Loucy (cell line): ENCODE measurements around the gene NOX4.
"Not testable (repeated sequence)": the region's sequence is repeated elsewhere in the genome, so short reads cannot be mapped to it uniquely, and the experiment has no call there.

Experiments
- H2AFZ ChIP-seq: fragments of 200-600 bp; sonication (generic); 2 replicates; pipeline ENCODE4 v1.6.0; 2016; ENCODE audit warnings: antibody characterized with exemption, mild to moderate bottlenecking, low read length, moderate library complexity
- H3F3A ChIP-seq: fragments of 200-600 bp; 2 replicates; pipeline ENCODE4 v1.6.0; 2016; ENCODE audit warnings: antibody characterized with exemption, low read depth, mild to moderate bottlenecking
- H3K27me3 ChIP-seq: fragments of 200-600 bp; sonication (generic); 2 replicates; pipeline ENCODE4 v1.6.1; 2014; ENCODE audit warnings: low read length, mild to moderate bottlenecking; ENCODE audit not compliant: insufficient read depth, poor library complexity, severe bottlenecking
- H3K36me3 ChIP-seq: fragments of 200-600 bp; sonication (generic); 2 replicates; pipeline ENCODE4 v1.6.1; 2016; ENCODE audit warnings: low read length; ENCODE audit not compliant: insufficient read depth
- H3K4me1 ChIP-seq: fragments of 200-600 bp; sonication (generic); 2 replicates; pipeline ENCODE4 v1.5.1; 2014; ENCODE audit warnings: low read length, mild to moderate bottlenecking; ENCODE audit not compliant: insufficient read depth, poor library complexity, severe bottlenecking
- H3K4me2 ChIP-seq: fragments of 200-600 bp; sonication (generic); 2 replicates; pipeline ENCODE4 v1.6.0; 2014; ENCODE audit warnings: antibody characterized with exemption, low read length, low read depth, mild to moderate bottlenecking; ENCODE audit not compliant: poor library complexity, severe bottlenecking
- H3K4me3 ChIP-seq: fragments of 200-600 bp; sonication (generic); 2 replicates; pipeline ENCODE4 v1.5.1; 2014; ENCODE audit warnings: low read length, mild to moderate bottlenecking, mixed read lengths; ENCODE audit not compliant: poor library complexity, severe bottlenecking
- H3K79me2 ChIP-seq: fragments of 200-600 bp; sonication (generic); 2 replicates; pipeline ENCODE4 v1.6.1; 2014; ENCODE audit warnings: low read length; ENCODE audit not compliant: insufficient read depth
- H3K9ac ChIP-seq: fragments of 200-600 bp; sonication (generic); 2 replicates; pipeline ENCODE4 v1.6.0; 2014; ENCODE audit warnings: mild to moderate bottlenecking, low read depth, low read length, moderate library complexity; ENCODE audit not compliant: poor library complexity, severe bottlenecking
- H3K9me2 ChIP-seq: fragments of 200-600 bp; sonication (generic); replicated peaks from 2 replicates; pipeline ENCODE4 v1.6.1; 2016; ENCODE audit warnings: low read depth, low read length, mixed read lengths
- H3K9me3 ChIP-seq: fragments of 200-600 bp; sonication (generic); 2 replicates; pipeline ENCODE4 v1.6.1; 2014; ENCODE audit warnings: mild to moderate bottlenecking, antibody characterized with exemption, low read length, low read depth; ENCODE audit not compliant: insufficient read depth
- H4K20me1 ChIP-seq: fragments of 200-600 bp; sonication (generic); 2 replicates; pipeline ENCODE4 v1.6.0; 2014; ENCODE audit warnings: antibody characterized with exemption, low read length, mild to moderate bottlenecking; ENCODE audit not compliant: insufficient read depth, poor library complexity, severe bottlenecking
- EZH2phosphoT487 ChIP-seq: fragments of 200-600 bp; IDR thresholded peaks from 2 replicates; pipeline ENCODE4 v1.6.1; 2018; ENCODE audit warnings: antibody characterized with exemption, mild to moderate bottlenecking, moderate library complexity, borderline replicate concordance
- TF ChIP-seq, protein P1 (sequence below): fragments of 200-600 bp; sonication (generic); conservative IDR thresholded peaks from 2 replicates; pipeline ENCODE4 v1.5.1; 2014; ENCODE audit warnings: mild to moderate bottlenecking, antibody characterized with exemption, low read length

Gene NOX4

DNA sequence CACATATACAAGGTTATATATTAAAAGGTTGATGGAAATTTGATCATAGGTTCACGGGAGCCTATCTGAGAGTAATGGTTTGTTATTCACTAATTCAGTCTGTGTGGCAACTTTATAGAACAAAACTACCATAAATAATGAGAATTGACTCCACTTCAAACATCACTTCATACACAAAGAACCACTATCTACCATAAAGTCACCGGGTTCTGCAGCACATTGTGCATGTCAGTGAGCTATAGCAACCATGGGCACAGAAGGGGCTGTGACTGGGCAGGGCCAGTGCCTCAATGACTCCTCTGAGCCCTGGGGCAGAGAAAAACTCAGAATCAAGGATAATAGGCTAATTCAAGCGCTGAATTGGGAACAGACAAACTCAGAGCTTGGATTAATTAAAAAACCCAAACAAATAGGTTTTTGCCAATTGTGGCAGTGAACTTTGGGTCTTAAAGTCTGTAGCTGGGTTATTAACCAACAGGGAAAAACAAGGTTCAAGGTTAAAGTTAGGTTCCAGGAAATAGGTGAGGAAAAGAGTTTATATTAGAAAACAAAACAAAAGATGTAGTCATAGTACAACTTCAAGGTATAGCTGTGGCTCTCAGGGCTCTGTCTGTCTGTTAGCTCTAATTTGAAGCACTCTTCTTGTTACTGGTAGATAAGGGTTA is 181.7 kb downstream of the NOX4 start:
- H3K9ac ChIP-seq, H3K4me2 ChIP-seq, H3K36me3 ChIP-seq, H3K79me2 ChIP-seq, H3K4me3 ChIP-seq, H3K27me3 ChIP-seq, H2AFZ ChIP-seq, H3K4me1 ChIP-seq, H3K9me3 ChIP-seq, H4K20me1 ChIP-seq, H3K9me2 ChIP-seq, H3F3A ChIP-seq: not testable (repeated sequence)

DNA sequence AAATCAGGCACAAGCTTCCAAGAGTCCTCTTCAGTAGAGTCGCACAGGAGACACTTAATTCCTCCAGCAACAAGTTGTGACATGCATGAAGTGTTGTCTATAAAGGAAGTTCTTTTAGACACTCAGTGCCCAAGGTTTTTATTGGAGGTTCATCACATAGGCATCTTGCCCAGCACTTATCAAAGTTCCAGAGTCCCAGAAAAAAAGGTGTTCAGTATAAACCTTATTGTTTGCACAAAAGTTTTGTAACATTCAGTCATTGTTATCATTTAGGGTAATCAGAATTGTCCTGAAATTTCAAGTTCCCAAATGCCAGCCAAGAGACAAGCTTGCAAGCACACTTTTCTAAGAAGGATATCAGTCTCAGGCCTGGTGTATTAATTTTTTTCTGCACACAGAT is 182.9 kb downstream of the NOX4 start:
- not testable (repeated sequence) for H3K4me2 ChIP-seq, H4K20me1 ChIP-seq, H3K4me3 ChIP-seq, H3K4me1 ChIP-seq, H3K36me3 ChIP-seq, H3F3A ChIP-seq, H3K9ac ChIP-seq, H2AFZ ChIP-seq, H3K79me2 ChIP-seq, H3K9me2 ChIP-seq, H3K27me3 ChIP-seq, H3K9me3 ChIP-seq

DNA sequence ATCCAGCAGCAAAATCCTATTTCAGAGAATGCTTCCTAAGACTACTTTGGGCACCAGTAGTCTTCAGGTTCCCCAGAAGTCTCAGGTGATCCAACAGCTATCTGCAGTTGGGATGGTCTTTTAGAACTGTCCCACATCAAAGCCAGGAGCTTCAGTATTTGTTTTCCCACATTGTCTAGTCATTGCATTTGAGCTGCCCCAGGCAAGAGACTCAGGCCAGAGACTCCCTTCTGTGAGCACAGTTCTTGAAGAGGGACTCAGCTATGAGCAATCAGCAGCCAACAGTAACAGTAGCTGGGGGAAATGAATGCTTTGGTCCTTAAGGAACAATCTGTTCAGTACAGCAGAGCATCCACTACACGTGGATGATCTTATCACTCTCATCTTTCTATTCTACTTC is 188.1 kb downstream of the NOX4 start:
- H3K9ac ChIP-seq, H3K79me2 ChIP-seq, H3K4me1 ChIP-seq, H3K36me3 ChIP-seq, H3K4me3 ChIP-seq, H3K9me3 ChIP-seq, H3K4me2 ChIP-seq, H3K9me2 ChIP-seq, H3K27me3 ChIP-seq, H2AFZ ChIP-seq, H3F3A ChIP-seq, H4K20me1 ChIP-seq: not testable (repeated sequence)

DNA sequence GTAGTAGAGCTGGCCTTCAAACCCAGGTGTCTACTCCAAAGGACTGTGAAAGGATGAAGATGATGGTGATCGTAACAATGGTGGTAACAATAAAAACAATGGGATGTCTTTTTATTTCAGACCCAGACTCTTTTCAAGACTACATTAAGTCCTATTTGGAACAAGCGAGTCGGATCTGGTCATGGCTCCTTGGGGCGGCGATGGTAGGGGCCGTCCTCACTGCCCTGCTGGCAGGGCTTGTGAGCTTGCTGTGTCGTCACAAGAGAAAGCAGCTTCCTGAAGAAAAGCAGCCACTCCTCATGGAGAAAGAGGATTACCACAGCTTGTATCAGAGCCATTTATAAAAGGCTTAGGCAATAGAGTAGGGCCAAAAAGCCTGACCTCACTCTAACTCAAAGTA is 196.2 kb downstream of the NOX4 start:
- not testable (repeated sequence) for H3K9me2 ChIP-seq, H3K4me3 ChIP-seq, H3F3A ChIP-seq, H2AFZ ChIP-seq, H4K20me1 ChIP-seq, H3K9ac ChIP-seq, H3K27me3 ChIP-seq, H3K4me1 ChIP-seq, H3K36me3 ChIP-seq, H3K4me2 ChIP-seq, H3K9me3 ChIP-seq, H3K79me2 ChIP-seq

DNA sequence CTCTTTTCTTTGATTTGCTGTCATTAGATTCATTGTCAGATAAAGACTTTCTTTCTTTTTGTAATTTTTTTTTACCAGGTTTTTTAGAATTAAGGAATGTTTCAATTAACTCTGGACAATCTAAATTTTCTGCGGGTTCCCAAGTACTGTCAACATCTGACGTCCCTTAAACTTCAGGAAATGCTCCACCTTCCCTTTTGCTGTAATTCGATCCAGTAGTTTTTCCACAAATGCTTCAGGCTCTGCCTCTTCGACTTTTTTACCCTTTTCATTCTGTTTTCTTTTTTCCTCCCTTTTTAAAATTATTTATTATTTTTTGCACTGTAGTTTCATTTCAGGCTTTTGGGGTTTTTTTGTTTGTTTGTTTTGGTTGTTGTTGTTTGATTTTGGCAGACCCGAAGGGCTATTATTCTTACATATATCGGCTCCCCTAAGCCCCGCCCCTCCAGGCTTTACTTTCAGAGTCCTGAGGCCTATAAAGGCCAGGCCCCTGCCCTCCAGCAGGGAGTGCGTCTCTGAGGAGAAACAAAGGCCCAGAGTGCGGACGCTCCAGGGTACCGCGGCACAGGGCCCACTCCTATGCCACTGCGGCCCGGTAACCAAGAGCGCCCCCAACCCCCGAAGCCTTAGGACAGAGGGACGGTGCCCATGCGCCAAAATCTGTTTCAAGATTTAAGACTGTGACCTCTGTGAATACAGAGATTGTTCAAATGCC is 197.1 kb downstream of the NOX4 start:
- Histone ChIP-seq H3K4me2 (no peak overlapping the region), H3K79me2 (no peaks in the 10 kb centered on the region), H3K4me1 (no peaks in the 10 kb centered on the region), H3K36me3 (no peaks in the 10 kb centered on the region), H3K27me3 (no peaks in the 10 kb centered on the region), H3K9me3 (no peaks in the 10 kb centered on the region), H3F3A (no peaks in the 10 kb centered on the region), H3K9ac (no peak overlapping the region), H3K9me2 (no peaks in the 10 kb centered on the region), H2AFZ (no peak overlapping the region), H3K4me3 (no peak overlapping the region), H4K20me1 (no peaks in the 10 kb centered on the region)
- TF ChIP-seq EZH2phosphoT487 = no peak
- TF ChIP-seq, protein P1, sequence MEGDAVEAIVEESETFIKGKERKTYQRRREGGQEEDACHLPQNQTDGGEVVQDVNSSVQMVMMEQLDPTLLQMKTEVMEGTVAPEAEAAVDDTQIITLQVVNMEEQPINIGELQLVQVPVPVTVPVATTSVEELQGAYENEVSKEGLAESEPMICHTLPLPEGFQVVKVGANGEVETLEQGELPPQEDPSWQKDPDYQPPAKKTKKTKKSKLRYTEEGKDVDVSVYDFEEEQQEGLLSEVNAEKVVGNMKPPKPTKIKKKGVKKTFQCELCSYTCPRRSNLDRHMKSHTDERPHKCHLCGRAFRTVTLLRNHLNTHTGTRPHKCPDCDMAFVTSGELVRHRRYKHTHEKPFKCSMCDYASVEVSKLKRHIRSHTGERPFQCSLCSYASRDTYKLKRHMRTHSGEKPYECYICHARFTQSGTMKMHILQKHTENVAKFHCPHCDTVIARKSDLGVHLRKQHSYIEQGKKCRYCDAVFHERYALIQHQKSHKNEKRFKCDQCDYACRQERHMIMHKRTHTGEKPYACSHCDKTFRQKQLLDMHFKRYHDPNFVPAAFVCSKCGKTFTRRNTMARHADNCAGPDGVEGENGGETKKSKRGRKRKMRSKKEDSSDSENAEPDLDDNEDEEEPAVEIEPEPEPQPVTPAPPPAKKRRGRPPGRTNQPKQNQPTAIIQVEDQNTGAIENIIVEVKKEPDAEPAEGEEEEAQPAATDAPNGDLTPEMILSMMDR = no peak

DNA sequence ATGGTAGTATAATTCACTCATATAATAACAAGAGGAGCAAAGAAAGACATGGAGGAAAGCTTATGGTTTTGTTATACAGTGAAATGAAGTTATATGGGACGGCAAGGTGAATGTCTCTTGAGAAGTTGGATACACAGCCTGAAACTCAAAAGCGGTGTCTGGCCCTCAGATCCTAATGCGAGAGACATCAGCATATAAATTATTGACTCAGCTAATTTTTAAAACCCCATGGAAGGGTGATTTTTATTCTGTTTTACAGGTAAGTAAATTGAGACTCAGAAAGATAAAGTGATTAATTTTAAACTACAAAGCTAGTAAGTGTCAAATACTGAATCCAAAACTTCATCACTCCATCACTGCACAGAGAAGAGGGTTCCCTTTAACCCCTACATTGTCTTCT is 203.2 kb downstream of the NOX4 start:
- not testable (repeated sequence) for H3K4me1 ChIP-seq, H3K4me2 ChIP-seq, H3K79me2 ChIP-seq, H3K36me3 ChIP-seq, H2AFZ ChIP-seq, H3K4me3 ChIP-seq, H4K20me1 ChIP-seq, H3K9ac ChIP-seq, H3F3A ChIP-seq, H3K9me3 ChIP-seq, H3K27me3 ChIP-seq, H3K9me2 ChIP-seq
